NOMO-1 (cell line): ENCODE results near the gene RELA.

Experiments
- DNase-seq, 2 experiments: peaks; one replicate each; lab custom pipeline; 2025; ENCODE audit not compliant: unreplicated experiment in 2 of 2; lab: John Stamatoyannopoulos, UW

The RELA gene

GRCh38 chr11:65634440-65634839, 28.3 kb downstream of the RELA start:
- no peak for DNase-seq

DNA sequence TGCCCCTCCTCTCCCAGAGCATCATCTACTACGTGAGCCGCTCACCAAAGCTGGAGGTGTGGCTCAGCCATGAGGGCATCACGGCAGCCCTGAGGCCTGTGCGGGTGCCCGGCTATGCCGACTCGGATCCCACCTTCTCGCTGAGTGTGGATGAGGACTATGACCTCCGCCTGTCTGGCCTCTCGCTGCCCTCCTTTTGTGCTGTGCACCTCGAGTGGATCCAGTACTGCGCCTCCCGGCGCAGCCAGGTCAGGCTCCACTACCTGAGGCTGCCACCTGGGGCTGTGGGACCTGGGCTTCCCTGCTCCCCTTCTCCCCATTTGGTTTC, 28.6 kb downstream of the RELA start:
- no peak for DNase-seq

DNA sequence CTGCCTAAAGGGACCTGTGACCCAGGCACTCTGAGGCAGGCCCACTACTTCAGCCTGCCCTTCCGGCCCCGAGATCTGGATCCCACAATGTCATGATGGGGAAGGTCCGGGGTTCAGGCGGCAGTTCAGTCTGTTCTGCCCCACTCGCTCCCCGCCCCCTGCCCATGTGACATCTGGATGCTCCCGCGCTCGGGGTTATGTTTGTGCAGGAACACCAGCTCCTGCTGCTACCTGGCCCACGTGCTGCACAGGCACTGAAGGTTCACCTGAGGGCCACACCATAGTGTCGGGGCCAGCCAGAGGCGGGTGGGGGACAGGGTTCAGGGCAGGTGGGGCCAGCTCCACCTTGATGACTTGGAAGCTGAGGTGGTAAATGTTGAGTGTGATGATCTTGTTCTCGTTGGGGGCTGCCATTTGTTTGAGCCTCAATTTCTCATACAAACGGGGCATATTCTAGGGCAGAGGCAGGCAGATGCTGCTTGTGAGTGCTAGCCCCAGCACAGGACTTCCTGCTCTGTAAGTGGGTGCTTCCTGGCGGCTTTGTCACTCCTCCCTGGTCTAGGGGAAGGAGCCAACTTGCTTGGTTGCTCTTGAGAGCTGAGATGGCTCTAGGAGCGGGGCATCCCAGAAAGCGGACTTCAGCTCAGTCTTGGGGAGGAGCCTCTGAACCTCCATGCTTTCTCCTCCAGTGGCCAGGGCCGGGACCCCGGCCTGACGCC, 29.2 kb downstream of the RELA start:
- no peak for DNase-seq

DNA sequence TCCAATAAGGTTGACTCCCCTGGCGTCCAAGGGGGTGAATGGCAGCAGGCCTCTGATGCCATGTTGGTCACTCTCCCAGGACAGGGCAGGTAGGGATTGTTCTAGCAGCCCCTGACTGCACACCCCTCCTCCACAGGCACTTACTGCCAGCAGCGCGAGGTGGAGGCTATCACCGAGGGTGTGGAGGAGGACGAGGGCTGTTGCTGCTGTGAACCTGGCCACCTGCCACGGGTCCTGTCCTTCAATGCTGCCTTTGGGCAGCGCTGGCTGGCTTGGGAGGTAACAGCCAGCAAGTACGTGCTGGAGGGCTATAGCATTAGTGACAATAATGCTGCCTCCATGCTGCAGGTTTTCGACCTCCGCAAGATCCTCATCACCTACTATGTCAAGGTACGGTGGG, 32.5 kb downstream of the RELA start:
- no peak for DNase-seq

- no peak for DNase-seq
Measured at GRCh38 chr11:65629579-65629978, 33.1 kb downstream of the RELA start.

- no peak for DNase-seq
Measured at GRCh38 chr11:65627202-65627601, 35.5 kb downstream of the RELA start.

DNA sequence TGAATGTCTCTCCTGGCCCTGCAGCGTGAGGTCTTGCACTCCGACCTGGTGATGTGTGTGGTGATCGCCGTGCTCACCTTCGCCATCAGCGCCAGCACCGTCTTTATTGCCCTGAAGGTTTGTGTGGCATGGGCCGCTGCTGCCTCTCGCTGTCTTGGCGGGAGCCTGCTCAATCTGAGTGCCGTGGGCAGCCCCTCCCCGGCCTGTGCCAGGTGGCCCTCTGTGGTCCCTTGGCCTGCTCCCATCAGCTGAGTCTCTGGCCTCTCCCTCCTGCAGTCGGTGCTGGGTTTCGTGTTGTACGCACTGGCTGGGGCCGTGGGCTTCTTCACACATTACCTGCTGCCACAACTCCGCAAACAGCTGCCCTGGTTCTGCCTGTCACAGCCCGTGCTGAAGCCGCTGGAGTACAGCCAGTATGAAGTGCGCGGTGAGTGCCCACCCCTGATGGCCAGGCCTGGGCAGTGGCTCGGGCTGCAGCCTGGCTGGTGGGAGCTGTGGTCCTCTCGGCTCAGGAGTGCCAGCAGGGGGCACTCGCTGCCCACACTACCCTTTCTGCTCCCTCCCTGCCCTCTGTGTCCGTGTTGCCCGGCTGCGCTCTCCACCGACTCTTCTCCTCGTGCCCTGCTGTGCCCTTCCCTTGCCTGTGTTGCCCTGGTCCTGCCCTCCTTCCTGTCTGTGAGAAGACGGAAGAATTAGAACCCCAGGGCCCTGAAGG, 36.9 kb downstream of the RELA start:
- peak; percentile 15 to 22 for DNase-seq

DNA sequence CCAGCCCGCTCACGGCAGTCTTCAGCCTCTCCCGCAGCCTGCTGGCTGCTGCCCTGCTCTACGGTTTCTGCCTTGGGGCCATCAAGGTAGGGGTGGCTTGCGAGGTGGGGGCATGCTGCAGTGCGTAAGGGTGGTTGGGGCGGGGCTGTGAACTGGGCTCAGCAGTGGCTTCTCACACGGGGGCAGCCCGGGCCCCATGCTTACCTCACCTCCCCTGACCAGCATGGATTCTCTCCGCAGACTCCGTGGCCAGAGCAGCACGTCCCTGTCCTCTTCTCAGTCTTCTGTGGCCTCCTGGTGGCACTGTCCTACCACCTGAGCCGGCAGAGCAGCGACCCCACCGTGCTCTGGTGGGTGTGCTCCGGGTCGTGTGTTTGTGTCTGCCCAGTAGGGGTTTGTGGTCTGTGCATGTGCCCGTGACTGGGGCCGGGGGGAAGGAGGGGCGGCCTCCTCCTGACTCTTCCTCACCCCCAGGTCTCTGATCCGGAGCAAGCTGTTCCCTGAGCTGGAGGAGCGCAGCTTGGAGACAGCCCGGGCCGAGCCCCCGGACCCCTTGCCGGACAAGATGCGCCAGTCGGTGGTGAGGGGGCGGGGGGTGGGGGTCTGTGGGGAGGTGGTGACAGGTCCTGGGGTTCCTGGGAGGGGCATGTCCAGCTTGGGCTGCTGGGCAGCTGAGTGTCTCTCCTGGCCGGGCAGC, 37.6 kb downstream of the RELA start:
- DNase-seq, result no peak

DNA sequence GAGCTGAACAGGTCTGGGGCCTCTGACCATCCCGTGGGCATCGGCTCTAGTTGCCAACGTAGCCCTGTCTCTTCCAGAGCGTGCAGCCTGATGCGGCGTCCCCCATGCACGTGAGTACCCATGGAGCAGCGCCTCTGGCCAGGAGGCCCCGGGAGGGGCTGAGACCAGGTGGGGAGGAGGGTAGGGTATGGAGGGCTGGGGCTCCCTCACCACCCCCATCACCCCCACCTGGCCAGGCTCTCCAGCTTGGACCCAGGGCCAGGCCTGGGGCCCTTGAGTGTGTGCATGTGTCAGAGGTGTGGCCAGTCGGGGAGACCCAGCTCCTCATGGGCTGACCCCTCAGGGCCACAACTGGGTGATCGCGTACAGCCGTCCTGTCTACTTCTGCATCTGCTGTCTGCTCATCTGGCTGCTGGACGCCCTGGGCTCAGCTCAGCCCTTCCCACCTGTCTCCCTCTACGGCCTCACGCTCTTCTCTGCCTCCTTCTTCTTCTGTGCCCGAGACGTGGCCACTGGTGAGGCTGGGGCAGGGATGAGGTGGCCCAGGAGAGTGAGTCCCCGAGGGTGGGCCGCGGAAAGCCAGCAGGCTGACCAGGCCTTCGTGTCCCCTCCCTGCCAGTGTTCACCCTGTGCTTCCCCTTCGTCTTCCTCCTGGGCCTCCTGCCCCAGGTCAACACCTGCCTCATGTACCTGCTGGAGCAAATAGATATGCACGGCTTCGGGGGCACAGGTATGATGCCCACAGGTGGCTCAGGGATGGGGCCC, 38.7 kb downstream of the RELA start:
- DNase-seq, result no peak

DNA sequence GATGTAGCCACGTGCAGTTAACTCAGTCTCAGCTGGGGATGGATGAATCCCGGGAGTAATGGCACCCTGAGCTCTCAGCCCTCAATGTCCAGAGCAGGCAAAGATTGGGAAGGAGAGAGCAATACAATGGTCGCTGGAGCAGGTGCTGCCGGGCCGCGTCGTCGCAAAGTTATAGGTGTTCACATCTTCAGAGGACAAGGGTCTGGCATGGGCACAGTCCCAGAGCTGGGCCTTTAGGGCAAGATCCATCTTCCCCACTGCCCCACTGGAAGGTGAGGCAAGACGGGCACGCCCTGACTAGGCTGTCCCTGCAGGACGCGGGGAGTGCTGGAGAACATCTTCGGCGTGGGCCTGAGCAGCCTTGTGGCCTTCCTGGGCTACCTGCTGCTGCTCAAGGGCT, 39.5 kb downstream of the RELA start:
- no peak for DNase-seq

DNA sequence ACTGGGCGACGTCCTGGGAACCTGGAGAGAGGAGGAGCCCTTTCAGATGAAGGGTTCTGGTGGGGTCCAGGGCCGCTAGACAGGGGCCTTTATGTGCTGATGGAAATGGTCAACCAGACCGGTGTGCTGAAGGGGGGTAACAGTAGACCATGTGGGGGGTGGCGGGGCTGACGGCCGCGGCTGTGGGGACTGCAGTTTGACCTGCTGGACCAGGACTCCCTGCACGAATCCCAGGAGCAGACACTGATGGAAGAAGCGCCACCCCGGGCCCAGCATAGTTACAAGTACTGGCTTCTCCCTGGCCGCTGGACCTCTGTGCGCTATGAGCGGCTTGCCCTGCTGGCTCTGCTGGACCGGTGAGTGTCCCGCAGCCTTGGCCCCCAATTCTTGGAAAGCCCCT, 40.7 kb downstream of the RELA start:
- DNase-seq, result no peak

- DNase-seq, result no peak
Measured at GRCh38 chr11:65621460-65621859, 41.3 kb downstream of the RELA start.

GRCh38 chr11:65620666-65621065, 42.0 kb downstream of the RELA start:
- no peak for DNase-seq

GRCh38 chr11:65619281-65619928, 43.3 kb downstream of the RELA start:
- DNase-seq, result no peak

DNA sequence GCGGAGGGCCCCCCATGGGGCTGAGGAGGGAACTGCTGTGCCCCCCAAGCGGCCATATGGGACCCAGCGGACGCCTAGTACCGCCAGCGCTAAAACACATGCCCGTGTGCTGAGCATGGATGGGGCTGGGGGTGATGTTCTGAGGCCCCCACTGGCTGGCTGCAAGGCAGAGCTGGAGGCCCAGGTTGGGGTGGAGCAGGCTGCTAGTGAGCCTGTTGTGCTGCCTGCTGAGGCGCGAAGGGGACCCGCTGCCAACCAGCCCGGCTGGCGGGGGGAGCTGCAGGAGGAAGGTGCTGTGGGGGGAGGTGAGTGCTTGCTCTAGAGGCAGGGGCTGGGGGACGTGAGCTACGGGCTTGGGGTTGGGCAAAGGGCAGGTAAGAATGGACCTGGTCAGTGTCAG, 44.0 kb downstream of the RELA start:
- no peak for DNase-seq

DNA sequence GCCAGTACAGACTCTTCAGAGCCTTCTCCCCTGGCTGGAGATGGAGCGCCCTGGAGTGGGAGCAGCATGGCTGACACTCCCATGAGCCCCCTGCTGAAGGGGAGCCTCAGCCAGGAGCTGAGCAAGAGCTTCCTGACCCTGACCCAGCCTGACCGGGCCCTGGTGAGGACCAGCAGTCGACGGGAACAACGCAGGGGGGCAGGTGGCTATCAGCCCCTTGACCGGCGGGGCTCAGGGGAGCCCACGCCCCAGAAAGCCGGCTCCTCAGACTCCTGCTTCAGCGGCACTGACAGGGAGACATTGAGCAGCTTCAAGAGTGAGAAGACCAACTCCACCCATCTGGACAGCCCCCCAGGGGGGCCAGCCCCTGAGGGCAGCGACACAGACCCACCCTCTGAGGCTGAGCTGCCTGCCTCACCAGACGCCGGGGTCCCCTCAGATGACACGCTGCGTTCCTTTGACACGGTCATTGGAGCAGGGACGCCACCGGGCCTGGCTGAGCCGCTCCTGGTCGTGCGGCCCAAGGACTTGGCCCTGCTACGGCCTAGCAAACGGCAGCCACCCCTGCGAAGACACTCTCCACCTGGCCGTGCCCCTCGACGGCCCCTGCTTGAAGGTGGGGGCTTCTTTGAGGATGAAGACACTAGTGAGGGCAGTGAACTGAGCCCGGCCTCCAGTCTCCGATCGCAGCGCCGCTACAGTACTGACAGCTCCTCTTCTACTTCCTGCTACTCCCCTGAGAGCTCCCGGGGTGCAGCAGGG, 44.5 kb downstream of the RELA start:
- no peak for DNase-seq

DNA sequence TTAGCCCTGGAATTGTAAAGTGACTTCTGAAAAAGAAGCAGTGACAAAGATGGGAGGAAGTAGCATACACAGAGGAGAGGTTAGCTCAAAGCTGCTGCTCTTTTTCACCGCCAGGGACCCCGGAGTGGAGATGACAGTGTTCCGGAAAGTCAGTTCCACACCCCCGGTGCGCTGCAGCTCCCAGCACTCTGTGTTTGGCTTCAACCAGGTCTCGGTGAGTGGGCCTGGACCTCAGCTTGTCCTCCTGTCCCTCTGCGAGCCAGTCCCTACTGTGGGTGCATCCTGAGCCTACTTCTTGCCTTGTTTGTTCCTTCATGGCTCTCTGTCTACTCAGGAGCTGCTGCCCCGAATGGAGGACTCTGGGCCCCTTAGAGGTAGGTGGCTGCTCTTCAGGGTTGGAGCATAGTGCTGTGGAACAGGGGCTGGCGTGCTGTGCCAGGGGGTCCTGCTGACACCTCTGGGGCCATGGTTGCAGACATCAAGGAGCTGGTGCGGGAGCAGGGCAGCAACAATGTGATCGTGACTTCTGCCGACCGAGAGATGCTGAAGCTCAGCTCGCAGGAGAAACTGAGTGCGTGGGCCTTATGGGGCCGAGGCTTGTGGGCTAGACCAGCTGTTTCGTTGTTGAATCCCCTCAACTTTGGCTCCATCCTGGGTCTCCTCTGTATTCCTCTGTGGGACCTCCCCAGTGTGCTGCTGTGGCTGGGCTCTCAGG, 45.4 kb downstream of the RELA start:
- no peak for DNase-seq

GRCh38 chr11:65616575-65617001, 46.1 kb downstream of the RELA start:
- DNase-seq, result no peak

GRCh38 chr11:65615950-65616574, 46.7 kb downstream of the RELA start:
- DNase-seq, result peak in 1 of 2 experiments; percentile 35
